Hepatocyte (in vitro differentiated cells): ENCODE results near the gene MBLAC1.

Experiments
- EZH2 ChIP-seq: fragments of 200-600 bp; sonication (generic); IDR thresholded peaks from 2 replicates; pipeline ENCODE4 v1.6.1; 2016; ENCODE audit warnings: antibody characterized with exemption, mild to moderate bottlenecking, borderline replicate concordance
- EZH2phosphoT487 ChIP-seq: fragments of 200-600 bp; sonication (generic); IDR thresholded peaks from one replicate; pipeline ENCODE4 v1.6.1; 2018; ENCODE audit warnings: antibody characterized with exemption, mild to moderate bottlenecking, low read depth, moderate library complexity; ENCODE audit not compliant: unreplicated experiment, severe bottlenecking
- TF ChIP-seq, protein P1 (sequence below): fragments of 200-600 bp; sonication (generic); IDR thresholded peaks from 2 replicates; pipeline ENCODE4 v1.5.1; 2016; ENCODE audit warnings: antibody characterized with exemption, mild to moderate bottlenecking; ENCODE audit not compliant: poor library complexity

DNA sequence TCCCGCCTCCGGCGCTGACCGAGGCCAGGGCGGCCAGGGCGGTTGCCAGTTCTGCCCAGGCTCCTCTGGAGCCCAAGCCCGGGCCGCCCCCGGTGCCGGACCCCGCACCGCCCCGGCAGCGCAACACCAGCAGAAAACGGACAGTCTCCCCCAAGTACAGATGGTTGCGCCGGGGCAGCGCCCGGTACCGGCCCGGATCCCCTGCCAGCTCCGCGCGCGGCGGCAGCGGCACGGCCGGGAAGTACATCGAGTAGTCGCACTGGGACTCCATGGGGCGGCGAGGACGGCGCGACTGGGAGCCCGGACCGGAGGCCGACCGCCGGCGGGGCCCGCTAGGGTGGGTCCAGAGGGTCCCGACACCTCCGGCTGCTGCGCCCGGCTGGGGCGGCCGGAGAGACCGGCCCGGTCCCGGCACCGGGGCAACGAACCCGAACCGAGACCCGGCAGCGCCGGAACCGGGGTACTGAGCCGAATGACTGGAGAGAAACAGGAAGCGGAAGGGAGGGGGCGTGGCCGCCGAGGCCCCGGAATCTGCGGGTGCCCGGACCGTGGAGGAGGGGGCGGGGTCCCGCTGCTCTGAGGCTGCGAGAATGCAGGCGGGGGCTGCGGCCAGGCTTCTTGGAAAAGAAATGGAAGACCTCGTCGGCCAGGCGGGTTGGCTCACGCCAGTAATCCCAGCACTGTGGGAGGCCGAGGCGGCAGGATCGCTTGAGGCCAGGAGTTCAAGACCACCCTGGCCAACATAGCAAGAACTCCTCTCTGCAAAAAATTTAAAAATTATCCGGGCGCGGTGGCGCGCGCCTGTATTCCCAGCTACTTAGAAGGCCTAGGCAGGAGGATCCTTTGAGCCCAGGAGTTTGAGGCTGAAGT lies 31.7 kb downstream of the MBLAC1 start, which contains the start of gene TRAPPC14:
- TF ChIP-seq, protein P1, sequence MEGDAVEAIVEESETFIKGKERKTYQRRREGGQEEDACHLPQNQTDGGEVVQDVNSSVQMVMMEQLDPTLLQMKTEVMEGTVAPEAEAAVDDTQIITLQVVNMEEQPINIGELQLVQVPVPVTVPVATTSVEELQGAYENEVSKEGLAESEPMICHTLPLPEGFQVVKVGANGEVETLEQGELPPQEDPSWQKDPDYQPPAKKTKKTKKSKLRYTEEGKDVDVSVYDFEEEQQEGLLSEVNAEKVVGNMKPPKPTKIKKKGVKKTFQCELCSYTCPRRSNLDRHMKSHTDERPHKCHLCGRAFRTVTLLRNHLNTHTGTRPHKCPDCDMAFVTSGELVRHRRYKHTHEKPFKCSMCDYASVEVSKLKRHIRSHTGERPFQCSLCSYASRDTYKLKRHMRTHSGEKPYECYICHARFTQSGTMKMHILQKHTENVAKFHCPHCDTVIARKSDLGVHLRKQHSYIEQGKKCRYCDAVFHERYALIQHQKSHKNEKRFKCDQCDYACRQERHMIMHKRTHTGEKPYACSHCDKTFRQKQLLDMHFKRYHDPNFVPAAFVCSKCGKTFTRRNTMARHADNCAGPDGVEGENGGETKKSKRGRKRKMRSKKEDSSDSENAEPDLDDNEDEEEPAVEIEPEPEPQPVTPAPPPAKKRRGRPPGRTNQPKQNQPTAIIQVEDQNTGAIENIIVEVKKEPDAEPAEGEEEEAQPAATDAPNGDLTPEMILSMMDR = no peak
- TF ChIP-seq EZH2phosphoT487 = no peak
- TF ChIP-seq EZH2 = no peak
